ENCODE measurements around the gene MAP3K1.
"Not testable (repeated sequence)": the region's sequence is repeated elsewhere in the genome, so short reads cannot be mapped to it uniquely, and the experiment has no call there.

MAP3K1 gene

GRCh38 chr5:56814963-56815657, at the start of gene MAP3K1:
Gene MAP3K1 (plus strand): TSS chr5:56815549. CDS start chr5:56815574, 25 bp downstream.
- in situ Hi-C loops (cut with MboI; ENCODE audit: low sequenced_read_pairs) = no loop called here

DNA sequence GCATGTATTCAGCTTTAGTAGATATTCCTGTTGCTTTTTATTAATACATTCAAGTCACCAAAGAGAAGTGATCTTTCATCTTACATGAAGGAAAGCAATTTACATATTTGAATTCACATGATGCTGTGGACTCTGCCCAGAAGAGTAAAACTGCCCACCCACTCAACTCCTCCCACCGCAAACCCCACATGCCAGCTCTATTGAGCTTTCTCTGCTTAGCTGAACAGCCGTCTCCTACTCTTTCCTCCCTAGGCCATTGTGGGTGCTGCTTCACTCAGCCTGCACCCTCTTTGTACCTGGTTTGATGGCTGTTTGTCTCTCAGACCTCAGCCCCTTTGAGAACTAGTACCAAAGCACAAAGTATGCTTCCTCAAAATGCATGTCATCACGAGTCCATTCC, 48.4 kb upstream of the MAP3K1 start:
- in situ Hi-C loops (cut with MboI; ENCODE audit: low sequenced_read_pairs) = no loop called here

DNA sequence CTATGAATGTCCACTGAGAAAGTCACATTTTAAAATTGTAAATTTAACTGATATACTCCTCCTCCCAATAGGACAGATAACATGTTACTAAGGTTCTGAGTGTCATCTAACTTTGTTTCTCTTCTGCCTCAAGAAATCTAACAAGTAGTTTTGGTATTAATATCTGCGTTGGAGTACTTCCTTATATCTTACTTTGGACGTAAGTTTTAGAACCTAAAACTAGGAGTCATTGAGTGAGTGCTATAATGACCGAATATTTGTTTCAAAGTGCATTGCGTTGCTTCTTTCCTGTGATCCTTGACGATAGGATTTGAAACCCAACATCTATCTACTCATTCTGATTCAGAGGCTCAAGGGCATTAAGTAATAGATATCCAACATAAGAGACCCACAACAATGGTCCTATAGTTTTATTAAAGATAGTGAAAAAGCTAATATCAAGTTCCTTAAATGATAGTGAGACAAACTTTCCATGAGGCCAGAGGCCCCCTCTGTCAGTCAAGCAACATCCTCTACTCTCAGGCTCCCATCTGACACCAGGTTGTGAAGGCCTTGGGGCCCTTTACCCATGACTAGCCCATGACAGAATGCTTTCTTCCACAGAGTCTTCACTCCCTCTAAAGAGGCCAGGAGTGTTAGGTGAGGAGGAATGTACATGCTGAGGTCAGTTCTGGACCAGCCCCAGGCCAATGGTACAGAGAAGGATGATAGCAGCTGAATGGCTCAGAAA, 45.3 kb upstream of the MAP3K1 start:
- in situ Hi-C loops (cut with MboI; ENCODE audit: low sequenced_read_pairs) = no loop called here

DNA sequence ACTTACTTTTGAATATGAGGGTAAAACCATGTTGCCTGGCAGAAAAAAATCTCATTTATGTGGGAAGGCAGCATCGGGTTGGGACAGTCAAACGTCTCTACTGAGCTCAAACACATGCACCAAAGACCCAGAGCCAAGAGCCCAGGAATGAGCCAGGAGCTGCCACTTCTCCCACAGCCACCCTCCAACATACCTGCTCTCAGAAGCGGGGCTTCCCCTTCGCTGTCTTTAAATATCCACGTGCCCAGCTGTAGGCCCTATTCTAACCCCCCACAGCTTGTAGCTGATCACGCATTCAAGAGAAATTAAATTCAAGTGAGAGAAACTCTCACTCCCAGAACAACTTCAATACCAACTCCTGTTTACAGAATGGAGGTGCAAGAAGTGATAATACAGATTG, 42.6 kb upstream of the MAP3K1 start:
- in situ Hi-C loops (cut with MboI; ENCODE audit: low sequenced_read_pairs) = no loop called here

GRCh38 chr5:56774957-56775356, 40.4 kb upstream of the MAP3K1 start:
- in situ Hi-C loops (cut with MboI; ENCODE audit: low sequenced_read_pairs) = no loop called here

- in situ Hi-C loops (cut with MboI; ENCODE audit: low sequenced_read_pairs) = not testable (repeated sequence)
Measured at GRCh38 chr5:56776212-56776846, 39.0 kb upstream of the MAP3K1 start.

DNA sequence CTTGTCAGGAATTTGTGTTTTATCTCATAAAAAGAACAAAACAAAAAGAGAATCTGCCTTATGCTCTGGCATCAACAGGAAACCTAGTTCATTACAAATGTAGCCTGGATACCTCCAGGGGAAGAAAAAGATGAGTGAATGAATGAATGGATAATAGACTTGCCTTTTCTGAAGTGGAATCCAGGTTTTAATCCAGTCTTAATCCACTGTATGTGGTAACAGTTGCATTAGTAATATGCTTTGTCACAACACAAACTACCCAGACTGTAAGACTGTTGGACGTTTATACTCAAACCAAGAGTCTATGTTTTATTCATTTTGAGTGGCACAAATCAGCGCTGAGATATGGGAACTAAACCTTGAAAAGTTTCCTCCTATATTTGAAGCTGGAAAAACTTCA, 32.1 kb upstream of the MAP3K1 start:
- in situ Hi-C loops (cut with MboI; ENCODE audit: low sequenced_read_pairs) = no loop called here

- in situ Hi-C loops (cut with MboI; ENCODE audit: low sequenced_read_pairs) = no loop called here
Measured at GRCh38 chr5:56786346-56786745, 29.0 kb upstream of the MAP3K1 start.

DNA sequence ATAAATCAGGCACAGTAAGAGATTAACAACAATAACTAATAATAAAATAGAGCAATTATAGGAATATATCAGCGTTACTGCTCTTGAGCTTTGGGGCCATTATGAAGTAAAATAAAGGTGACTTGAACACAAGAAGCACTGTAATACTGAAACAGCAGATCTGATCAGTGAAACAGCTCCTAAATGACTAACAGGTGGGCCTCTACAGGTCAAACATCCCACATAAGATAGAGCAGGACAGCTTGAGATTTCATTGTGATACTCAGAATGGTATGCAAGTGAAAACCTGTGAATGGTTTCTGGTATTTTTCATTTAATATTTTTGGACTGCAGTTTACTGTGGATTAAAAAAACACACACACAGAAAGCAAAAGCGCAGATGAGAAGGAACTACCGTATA, 24.0 kb upstream of the MAP3K1 start:
- in situ Hi-C loops (cut with MboI; ENCODE audit: low sequenced_read_pairs) = no loop called here

GRCh38 chr5:56798521-56798920, 16.8 kb upstream of the MAP3K1 start:
- in situ Hi-C loops (cut with MboI; ENCODE audit: low sequenced_read_pairs) = no loop called here

DNA sequence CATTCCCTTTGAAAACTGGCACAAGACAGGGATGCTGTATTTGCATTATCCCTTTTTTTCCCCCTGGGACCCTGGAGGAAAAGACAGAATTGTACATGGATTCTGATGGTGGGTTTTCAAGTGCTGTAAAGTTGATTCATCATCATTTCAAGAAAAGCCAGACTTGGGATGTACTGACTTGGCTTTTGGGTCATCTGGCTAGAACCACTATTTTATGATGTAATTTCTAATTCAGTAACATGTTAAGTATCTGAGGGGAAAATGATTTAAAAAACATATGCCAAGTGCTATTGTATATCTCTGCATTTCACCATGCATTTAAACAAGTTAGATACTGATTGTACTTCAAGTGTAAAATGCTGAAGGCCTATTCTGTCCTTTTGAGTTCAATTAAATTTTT, 15.2 kb upstream of the MAP3K1 start:
- in situ Hi-C loops (cut with MboI; ENCODE audit: low sequenced_read_pairs) = no loop called here

- in situ Hi-C loops (cut with MboI; ENCODE audit: low sequenced_read_pairs) = no loop called here
Measured at GRCh38 chr5:56801256-56801655, 14.1 kb upstream of the MAP3K1 start.

- in situ Hi-C loops (cut with MboI; ENCODE audit: low sequenced_read_pairs) = no loop called here
Measured at GRCh38 chr5:56802205-56802604, 13.1 kb upstream of the MAP3K1 start.

DNA sequence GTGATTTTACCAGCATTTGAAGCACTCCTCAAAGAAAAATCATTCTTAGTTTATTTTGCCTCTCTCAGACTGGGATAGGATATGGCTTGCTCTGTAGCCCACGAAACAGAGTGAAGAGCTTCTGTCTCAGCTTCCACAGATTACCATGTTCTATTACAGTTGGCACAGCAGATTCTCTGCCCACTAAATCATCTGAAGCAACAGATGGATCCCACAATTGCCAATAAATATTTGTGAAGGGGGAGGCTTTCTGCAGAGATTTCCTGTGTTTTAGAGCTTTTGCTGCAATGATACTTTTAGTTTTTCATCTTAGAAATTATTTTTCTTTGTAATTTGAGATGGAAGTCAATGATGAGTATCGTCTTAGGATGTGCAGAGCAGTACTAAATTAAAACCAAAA, 12.3 kb upstream of the MAP3K1 start:
- in situ Hi-C loops (cut with MboI; ENCODE audit: low sequenced_read_pairs) = no loop called here

DNA sequence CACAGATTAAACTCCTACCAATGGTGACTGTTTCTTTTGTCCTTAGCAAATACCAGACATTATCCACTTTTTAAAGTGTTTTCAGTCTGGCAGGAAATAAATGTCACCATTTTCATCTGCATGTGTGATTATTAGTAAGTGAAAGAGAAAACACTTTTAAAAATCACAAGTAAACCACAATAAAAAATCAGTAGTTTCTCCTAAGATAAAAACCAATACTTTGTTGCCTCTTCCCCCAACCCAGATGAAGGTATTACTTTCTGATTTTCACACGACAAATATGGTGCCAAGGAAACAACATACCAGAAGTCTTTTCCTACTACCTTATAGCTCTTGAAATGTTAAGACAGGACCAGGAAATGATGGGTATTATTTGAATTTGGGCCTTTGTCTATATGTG, 11.5 kb upstream of the MAP3K1 start:
- in situ Hi-C loops (cut with MboI; ENCODE audit: low sequenced_read_pairs) = no loop called here

- in situ Hi-C loops (cut with MboI; ENCODE audit: low sequenced_read_pairs) = no loop called here
Measured at GRCh38 chr5:56807679-56808078, 7.7 kb upstream of the MAP3K1 start.

- in situ Hi-C loops (cut with MboI; ENCODE audit: low sequenced_read_pairs) = no loop called here
Measured at GRCh38 chr5:56808211-56808610, 7.1 kb upstream of the MAP3K1 start.

GRCh38 chr5:56810826-56811225, 4.5 kb upstream of the MAP3K1 start:
- in situ Hi-C loops (cut with MboI; ENCODE audit: low sequenced_read_pairs) = no loop called here

DNA sequence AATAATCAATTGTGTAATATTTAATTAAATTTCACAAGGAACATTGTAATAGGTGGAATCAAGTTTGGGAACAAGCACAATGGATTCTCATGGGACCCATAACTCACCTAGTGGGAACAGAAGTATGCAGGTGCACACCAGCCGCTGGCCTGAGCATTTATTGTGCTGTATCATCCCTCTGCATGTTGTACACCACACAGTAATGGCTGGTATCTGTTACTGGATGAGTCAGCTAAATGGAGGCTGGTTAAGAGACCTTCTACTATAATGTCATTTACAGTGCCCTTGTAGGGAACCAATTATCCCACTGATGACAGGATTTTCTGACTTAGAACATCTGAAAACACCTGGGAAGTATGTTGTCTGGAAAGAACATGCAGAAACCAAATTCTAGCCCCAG, 3.2 kb upstream of the MAP3K1 start:
- in situ Hi-C loops (cut with MboI; ENCODE audit: low sequenced_read_pairs) = no loop called here

DNA sequence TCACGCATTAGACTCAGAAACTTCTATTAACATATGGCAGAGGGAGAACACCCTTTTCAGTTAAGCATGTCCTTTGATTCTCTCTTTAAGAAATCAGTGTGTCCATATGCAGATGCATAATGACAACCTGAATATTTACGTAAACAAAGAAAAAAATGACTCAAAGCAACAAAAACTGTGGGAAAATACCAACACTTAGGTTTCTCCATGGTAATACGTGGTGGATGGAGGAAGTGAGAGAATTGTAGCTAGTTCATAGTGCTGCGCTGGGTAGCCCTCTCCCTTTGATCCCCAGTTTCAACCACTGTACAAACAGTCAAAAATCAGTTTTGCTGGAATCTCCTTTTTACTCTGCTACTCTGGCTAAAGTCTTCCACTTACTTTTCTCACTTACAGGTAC, 2.0 kb upstream of the MAP3K1 start:
- in situ Hi-C loops (cut with MboI; ENCODE audit: low sequenced_read_pairs) = no loop called here

- in situ Hi-C loops (cut with MboI; ENCODE audit: low sequenced_read_pairs) = no loop called here
Measured at GRCh38 chr5:56814361-56814962, 887 bp upstream of the MAP3K1 start.

Data from HL-60/S4 (cell line).